HG03103 (cell line): ENCODE data around the gene ELAVL3.
"Not testable (repeated sequence)": the region's sequence is repeated elsewhere in the genome, so short reads cannot be mapped to it uniquely, and the experiment has no call there.

ENCODE experiments used
- ATAC-seq: cut with Tn5 transposase; IDR thresholded peaks from one replicate; pipeline ENCODE4 v1.9.1; 2021; ENCODE audit warnings: low read depth; ENCODE audit not compliant: unreplicated experiment

ELAVL3 gene

DNA sequence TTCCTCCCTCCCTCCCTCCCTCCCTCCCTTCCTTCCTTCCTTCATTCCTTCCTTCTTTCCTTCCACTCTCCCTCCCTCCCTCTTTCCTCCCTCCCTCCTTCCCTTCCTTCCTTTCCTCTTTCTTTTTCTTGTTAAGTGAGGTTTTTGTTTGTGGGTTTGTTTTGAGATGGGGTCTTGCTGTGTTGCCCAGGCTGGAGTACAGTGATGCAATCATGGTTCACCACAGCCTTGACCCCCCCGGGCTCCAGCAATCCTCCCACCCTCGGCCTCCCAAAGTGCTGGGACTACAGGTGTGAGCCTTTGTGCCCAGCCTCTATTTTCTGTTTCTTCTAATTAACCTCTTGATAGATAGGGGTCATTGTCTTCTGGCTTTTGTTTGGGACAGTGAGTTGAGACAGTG, 19.4 kb downstream of the ELAVL3 start:
- no peak for ATAC-seq

DNA sequence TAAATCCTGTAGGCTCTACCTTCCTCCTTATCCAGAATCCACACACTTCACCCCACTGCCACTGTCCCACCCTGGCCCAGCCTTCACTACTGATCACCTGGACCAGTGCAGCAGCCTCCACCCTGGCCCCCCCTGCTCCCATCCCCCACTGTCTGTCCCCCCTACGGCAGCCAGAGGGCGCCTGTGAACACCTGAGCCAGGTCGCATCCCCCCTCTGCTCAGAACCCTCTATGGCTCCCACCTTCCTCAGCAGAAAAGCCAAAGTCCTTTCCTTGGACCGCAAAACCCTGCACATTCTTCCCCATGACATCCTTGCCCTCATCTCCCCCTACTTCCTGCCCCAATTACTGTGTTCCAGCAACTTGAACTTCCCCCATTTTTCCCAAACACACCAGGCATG, 20.6 kb downstream of the ELAVL3 start:
- no peak for ATAC-seq

DNA sequence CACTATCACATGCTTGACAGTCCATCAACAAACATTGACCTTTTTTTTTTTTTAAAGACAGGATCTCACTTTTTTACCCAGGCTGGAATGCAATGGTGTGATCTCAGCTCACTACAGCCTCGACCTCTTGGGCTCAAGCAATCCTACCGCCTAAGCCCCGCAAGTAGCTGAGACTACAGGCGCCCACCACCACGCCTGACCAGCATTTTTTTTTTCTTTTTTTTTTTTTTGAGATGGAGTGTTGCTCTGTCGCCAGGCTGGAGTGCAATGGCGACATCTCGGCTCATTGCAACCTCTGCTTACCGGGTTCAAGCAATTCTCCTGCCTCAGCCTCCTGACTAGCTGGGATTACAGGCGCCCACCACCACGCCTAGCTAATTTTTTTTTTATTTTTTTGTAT, 21.9 kb downstream of the ELAVL3 start:
- not testable (repeated sequence) for ATAC-seq

DNA sequence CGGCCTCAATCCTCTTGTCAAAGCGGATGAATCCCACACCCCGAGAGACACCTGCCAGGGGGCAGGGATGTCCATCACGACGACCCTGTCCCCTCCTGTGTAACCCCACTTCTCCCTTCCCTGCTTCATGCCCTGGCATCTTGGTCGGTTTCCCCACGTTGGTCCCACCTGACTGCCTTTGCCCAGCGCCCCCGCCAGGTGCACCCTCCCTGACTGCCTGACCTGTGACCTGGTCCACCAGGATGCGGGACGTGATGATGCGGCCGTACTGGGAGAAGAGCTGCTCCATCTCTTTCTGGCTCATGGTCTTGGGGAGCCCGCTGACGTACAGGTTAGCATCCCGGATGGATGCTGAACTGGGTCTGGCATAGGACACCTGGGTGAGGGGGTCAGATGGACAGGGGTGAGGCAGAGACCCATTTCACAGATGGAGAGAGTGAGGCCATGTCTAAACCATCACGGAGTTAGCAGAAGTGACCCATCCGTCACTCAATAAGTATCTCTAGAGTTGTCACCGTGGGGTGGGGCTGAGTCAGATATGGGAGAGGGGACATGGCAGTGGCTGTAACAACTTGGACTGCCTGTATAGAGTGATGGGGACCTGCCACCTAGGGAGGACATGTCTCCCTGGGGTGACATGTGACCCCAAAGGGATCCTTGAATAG, 22.5 kb downstream of the ELAVL3 start:
- no peak for ATAC-seq

DNA sequence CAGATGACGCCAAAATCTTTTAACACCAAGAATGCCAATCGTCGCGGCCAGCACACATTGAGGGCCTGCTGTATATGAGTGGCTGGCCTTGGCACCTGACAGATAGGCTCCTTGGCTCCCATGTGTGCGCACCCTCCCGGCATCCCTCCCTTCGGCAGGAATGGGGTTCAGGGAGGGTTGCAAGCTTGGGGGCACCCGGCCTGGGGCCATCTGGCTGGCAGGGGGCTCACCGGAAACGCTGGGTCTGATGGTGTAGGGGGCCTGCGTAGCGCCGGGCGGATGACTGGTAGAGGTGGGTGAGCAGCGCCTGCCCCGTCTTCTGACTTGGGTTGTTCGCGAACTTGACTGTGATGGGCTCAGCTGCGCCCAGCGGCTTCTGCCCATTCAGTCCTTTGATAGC, 23.0 kb downstream of the ELAVL3 start:
- ATAC-seq = no peak

DNA sequence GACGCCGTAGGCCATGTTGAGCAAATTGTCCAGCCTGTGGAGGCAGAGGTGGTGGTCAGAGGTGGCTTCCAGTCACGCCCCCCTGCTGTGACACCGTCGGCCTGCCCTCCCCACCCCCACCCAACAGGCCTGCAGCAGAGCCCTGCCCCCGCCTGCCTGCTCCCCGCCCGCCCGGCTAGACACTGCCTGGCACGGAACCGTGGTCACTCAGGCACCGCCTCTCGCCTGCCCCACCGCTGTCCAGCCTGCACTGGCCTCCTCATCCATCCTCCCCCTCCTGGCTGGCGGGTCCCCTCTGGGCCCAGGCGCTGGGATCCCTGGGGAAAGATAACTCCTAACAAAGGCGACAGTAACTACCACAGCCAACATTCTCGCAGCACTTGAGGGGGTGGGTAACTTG, 23.7 kb downstream of the ELAVL3 start:
- no peak for ATAC-seq

DNA sequence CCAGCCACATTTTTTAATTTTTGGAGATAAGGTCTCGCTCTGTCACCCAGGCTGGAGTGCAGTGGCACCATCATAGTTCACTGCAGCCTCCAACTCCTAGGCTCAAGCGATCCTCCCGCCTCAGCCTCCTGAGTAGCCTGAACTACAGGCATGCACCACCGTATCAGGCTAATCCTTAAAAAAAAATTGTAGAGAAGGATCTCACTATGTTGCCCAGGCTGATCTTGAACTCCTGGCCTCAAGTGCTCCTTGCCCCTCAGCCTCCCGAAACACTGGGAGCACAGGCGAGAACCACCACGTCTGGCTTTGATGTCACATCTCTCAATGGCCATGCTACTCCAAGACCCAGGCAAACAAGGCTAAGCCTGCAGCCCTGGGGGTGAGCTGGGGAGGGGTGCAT, 24.2 kb downstream of the ELAVL3 start:
- ATAC-seq = no peak

DNA sequence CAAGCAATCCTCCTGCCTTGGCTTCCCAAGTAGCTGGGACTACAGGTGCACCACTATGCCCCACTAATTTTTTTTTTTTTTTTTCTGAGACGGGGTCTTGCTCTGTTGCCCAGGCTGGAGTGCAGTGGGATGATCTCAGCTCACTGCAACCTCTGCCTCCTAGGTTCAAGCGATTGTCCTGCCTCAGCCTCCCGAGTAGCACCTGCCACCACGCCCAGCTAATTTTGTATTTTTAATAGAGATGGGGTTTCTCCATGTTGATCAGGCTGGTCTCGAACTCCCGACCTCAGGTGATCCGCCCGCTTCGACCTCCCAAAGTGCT, 25.7 kb downstream of the ELAVL3 start:
- ATAC-seq = not testable (repeated sequence)

DNA sequence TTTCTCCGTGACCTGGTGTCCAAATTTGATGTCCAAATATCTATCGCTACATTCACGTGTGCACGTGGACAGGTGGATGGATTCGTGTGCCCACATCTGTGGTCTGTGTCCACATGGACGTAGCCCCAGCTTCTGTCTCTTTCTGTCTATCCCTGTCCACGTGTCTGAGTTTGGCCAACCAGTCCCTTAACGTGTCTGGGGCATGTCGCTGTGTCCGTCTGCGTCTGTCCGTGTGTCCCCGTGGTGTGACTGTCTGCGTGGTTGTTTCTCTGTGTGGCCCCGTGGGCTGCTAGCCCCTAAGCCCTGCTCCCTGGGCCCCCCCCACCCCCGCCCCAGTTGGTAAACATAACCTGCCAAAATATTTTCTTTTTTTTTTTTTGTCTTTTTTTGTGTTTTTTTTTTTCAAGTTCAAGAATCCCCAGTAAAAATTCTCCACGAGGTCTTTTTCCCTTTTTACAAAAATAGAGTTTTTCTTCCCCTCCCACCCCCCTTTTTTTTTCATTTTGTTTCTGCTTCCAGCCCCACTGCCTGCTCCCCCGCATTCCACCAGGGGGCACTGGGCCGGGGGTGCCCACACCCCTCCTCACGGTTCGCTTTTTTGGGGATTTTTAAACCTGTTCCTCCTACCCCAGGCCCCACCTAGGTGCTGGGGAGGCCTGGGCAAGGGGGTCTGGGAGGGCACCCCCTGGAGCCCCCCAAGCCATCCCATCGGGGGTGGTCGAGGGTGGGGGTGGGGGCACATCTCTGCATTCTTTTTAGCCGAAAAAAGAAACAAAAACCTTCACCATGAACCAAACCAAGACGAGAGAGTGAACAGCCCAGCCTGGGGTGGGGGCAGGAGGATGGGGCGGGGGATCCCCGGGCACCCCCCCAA, 27.1 kb downstream of the ELAVL3 start:
- no peak for ATAC-seq

DNA sequence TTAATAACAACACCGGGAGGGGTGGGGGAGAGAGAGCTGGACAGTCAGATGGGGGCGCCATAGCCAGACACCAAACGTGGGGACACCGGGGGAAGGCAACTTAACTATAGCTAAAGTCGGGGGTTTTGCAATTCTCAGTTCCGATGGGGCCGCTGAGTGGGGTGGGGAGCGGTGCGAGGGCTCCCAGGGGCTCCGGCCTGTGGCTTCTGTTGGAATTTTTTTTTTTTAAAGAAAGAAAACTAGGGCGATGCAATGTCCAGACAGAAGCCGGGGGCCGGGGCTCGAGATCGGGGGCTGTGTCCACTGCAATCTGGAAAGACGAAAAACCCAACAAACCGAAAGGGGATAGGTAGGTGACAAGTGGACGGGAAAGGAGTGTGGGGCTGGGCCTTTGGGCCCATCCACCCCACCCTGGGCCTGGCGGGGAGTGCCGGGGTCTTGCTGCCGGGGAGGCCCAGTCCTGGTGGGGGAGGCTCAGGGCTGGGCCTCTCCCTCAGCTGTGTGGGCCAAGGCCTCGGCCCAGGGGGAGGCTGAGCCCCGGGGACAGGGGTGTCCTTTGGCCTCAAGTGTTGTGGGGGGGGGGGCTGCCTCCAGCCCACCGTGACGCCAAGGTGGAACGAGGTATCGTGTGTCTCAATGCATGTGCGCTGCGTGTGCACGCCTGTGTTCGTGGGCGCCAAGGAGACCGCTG, 28.1 kb downstream of the ELAVL3 start:
- ATAC-seq = no peak

DNA sequence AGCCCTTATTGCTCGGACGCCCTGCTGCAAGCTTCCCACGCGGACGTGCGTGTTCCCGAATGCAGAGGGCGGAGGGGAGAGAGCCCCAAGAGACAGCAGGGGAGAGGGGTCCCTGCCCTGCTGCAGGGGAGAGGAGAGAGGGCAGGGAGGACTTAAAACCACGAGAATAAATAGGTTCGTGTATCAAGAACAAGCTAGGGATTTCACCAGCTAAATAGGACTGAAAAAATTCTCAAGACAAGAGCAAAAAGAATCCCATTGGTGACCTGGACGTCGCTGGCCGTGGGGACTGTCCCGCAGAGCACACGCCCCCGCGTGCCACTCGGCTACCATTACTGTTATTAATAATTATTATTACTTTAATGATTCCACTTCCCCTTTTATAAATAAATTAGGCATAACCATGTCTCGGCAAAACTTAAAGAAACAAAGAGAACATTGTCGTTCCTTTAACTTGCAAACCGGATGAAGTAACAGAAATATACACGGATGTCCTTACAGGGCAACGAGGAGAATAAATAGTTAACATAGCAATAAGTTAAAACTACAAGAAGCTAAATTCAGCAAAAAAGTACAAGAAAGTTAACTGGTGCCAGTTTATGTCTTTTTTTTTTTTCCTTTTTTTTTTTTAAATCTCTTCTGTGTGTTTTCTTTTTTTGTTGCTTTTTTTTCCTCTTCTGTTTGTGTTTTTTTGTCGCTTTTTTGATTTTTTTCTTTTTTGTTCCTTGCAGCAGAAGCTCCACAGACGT, 28.8 kb downstream of the ELAVL3 start:
- no peak for ATAC-seq

DNA sequence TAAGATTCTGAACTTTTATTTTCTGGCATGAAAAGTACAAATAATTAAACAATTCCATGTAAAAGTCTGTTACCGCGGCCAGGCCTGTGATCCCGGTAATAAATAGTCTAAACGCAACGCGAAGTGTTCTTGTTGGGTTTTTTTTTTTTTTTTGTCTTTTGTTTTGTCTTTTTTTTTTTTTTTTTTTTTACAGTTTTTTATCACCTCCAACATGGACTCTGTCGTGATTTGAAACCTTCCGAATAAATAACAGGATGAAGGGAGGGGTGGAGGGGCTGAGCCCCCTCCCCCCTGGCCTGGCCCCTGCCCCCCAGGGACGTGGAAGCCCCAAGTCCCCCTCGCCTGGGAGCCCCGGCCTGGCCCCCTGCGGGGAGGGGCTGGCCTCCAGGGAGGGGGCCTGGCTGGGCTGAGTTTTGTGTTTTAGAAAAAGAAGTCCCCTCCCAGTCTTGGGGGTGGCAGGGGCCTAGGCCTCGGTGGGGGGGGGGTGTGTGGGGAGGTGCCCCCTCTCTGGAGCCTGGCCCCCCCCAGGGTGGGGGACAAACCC, 29.4 kb downstream of the ELAVL3 start:
- ATAC-seq = no peak

DNA sequence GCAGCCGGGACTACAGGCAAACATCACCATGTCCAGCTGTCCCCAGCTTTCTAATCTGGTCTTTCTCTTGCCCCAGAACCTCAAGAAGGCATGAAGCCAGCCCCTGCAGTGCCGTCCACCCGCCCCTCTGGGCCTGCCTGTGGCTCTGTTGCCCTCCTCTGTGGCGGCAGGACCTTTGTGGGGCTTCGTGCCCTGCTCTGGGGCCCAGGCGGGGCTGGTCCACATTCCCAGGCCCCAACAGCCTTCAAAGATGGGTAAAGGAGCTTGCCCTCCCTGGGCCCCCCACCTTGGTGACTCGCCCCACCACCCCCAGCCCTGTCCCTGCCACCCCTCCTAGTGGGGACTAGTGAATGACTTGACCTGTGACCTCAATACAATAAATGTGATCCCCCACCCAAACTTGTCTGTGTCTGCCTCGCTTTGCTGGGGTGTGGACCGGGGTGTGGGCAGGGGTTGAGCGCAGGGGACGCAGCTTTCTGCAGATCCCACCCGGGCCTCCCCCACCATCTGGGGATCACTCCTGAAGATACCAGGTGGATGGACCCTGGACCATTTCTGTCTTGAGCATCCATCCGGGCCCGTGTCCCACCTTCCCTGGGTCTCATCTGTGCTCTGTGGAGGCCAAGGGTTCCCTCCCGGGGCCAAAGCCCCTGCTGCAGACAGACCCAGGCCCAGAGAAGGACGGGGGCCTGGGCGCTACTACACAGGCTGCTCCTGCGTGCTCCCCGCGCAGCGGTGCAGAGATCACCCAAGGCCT, 30.1 kb downstream of the ELAVL3 start:
- no peak for ATAC-seq

DNA sequence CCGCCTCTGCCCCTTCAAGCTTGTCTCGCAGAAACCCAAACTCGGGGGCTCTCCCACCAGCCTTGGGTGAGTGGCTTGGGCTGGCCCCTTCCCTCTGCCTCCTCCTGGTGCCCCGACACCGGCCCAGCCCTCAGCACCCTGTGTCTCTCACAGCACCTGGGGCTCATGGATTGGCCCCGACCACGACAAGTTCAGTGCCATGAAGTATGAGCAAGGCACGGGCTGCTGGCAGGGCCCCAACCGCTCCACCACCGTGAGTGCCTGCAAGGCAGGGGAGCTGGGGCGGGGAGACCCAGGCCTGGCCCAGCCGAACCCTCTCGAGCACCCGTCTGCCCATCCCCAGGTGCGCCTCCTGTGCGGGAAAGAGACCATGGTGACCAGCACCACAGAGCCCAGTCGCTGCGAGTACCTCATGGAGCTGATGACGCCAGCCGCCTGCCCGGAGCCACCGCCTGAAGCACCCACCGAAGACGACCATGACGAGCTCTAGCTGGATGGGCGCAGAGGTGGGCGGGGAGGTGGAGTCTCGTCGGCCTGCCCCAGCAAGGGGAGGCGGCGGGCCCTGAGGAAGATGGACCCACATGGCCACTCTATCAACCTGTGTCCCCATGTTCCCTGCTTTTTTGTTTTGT, 31.8 kb downstream of the ELAVL3 start:
- ATAC-seq = no peak

DNA sequence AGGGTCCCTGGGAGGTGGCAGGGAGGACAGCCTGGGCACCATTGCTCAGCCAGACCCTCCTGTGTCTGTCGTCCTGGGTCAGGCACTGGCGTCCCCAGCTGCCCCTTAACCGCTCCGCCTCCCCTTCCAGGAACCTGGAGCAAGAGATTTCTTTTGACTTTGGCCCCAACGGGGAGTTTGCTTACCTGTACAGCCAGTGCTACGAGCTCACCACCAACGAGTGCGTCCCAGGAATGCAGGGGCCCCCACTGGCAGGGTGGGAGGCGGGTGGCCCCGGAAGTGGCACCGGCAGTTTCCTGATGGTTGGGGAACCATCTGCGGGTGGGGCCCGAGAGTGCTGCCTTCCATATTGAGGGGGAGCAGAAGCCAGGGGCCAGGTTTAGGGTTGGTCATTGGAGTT, 32.4 kb downstream of the ELAVL3 start:
- no peak for ATAC-seq

DNA sequence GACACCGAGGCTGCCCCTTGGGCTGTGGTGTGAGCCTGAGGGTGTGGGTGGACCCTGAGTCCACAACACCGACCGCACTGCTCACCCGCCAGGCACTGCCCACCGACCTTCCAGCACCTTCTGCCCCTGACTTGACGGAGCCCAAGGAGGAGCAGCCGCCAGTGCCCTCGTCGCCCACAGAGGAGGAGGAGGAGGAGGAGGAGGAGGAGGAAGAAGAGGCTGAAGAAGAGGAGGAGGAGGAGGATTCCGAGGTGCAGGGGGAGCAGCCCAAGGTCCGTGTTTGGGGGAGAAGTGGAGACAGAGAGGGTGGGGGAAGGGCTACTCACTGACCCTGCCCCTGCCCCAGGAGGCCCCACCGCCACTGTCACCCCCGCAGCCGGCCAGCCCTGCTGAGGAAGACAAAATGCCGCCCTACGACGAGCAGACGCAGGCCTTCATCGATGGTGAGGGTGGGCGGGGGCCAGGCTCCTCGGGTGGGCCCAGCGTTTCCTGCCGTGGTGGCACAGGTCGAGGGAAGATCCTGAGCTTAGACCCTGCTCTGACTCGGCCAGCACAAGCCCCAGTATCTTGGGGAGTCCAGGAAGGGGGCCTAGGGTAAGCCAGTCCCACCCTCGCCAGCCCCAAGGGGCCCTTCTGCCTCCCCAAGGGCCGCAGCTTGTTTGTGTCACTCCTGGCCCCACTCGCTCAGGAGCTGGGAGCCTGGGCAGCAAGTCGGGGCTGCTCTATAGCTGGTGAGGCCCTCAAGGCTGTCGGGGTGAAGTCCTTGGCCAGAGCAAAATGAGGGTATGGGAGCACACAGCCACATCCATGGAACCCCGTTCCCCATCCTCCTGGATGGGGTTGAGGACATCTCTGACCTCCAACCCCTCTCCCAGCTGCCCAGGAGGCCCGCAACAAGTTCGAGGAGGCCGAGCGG, 33.2 kb downstream of the ELAVL3 start:
- ATAC-seq = no peak

DNA sequence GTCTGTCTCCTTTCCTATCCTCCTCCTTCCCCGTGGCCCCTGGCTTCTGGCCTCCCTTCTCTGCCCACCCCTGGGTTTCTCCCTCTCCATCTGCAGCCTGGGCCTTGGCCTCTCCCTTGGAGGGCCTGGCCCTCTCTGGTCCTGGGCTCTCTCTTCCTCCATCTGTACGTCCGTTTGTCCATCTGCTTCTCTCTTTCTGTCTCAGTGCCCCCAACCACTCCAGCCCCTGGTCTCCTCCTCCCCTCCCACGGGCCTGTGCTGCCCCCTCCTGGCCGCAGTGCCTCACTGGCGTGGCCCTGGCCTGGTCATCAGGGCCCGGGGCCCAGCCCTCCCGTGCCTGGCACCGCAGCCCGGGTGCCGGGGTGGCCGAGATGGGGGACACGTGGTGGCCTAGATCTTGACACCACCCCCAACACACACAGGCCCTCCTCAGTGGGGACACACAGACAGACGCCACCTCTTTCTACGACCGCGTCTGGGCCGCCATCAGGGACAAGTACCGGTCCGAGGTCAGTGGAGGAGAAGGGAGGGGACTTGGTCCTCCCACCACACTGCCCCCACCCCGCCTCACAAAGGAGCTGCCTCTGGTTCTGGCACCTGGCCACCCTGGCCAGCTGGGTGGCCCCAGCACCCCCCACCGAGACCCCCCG, 34.1 kb downstream of the ELAVL3 start:
- no peak for ATAC-seq

DNA sequence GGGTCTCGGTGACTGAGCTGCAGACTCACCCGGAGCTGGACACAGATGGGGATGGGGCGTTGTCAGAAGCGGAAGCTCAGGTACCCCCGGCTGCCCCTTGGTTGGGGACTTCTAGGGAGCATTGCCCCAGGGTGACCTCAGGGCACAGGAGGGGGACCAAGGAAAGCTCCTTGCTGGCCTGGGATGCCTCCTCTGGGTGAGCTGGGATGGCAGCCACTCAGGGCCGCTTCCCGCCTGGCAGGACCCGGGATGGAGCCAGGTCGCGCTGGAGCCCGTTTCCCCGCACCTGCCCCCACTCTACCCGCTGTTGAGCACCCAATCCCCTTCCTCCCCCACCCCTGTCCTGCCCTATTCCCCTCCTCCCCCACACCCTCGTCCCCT, 34.6 kb downstream of the ELAVL3 start:
- no peak for ATAC-seq
